HepG2 (cell line): Measurements from ENCODE around the gene ATP8A2. TPM values are rescaled to one million over a fixed set of nuclear protein-coding genes. Genes with fewer than 3 reads are reported as not detected.

Experiments
- ATAC-seq: fragments of 200-7000 bp; cut with Tn5 transposase; 3 replicates; pipeline ENCODE4 v1.9.1; 2020; ENCODE audit warnings: mild to moderate bottlenecking, moderate library complexity
- BruUV-seq: library from RNA; stranded (reverse); fragments of 400-500 nt; replicated peaks from 2 replicates; lab custom pipeline; 2021; lab: Mats Ljungman, UMichigan
- CTCF ChIA-PET: fragments of 300-600 bp; formaldehyde crosslinking; extraction: SDS; loops from one replicate; lab custom pipeline; 2021; ENCODE audit warnings: low total read pairs, inconsistent platforms, low intra/inter-chr PET ratio; lab: Yijun Ruan, JAX
- POLR2A ChIA-PET: fragments of 350-600 bp; sonication (Branson Sonifier 250); formaldehyde crosslinking; loops from one replicate; lab custom pipeline; 2020; ENCODE audit warnings: antibody characterized with exemption, inconsistent platforms; lab: Yijun Ruan, JAX
- DNase-seq: peaks from one replicate; pipeline ENCODE4 v3.0.0-alpha.2; 2015; ENCODE audit warnings: low spot score
- FAIRE-seq: peaks from 3 replicates; lab custom pipeline; 2011; peaks lifted over from hg19 to GRCh38; lab: Jason Lieb, UNC
- H2AFZ ChIP-seq: one replicate; pipeline ENCODE4 v1.6.1; 2011; ENCODE audit warnings: low read length, inconsistent platforms
- H3K27ac ChIP-seq: fragments of 300-600 bp; 3 replicates; pipeline ENCODE4 v1.8.0; 2011; ENCODE audit warnings: mixed run types, mild to moderate bottlenecking, mixed read lengths, low read length, inconsistent platforms; ENCODE audit not compliant: insufficient read depth; ENCODE audit errors: extremely low read length
- H3K27me3 ChIP-seq, 2 experiments: fragments of 200-600 bp in 1 of 2; 2 replicates in 1 of 2; 3 replicates in 1 of 2; pipeline versions ENCODE4 v1.6.0 to v1.8.0; 2011; ENCODE audit warnings: low read length in 2 of 2, mild to moderate bottlenecking in 2 of 2, moderate library complexity in 2 of 2, inconsistent platforms in 1 of 2; ENCODE audit not compliant: insufficient read depth in 2 of 2, control insufficient read depth in 1 of 2
- H3K36me3 ChIP-seq, 2 experiments: fragments of 200-600 bp in 1 of 2; replicated peaks in 1 of 2; 2 replicates in 1 of 2; 3 replicates in 1 of 2; pipeline versions ENCODE4 v1.5.1 to v1.8.0; 2011; ENCODE audit warnings: low read length in 2 of 2, inconsistent platforms in 1 of 2; ENCODE audit not compliant: insufficient read depth in 2 of 2, control insufficient read depth in 1 of 2
- H3K4me1 ChIP-seq: 2 replicates; pipeline ENCODE4 v1.5.1; 2012; ENCODE audit warnings: low read length, inconsistent platforms; ENCODE audit not compliant: insufficient read depth
- H3K4me2 ChIP-seq: 2 replicates; pipeline ENCODE4 v1.6.0; 2011; ENCODE audit warnings: low read depth, low read length, inconsistent platforms
- H3K4me3 ChIP-seq, 3 experiments: fragments of 200-600 bp in 1 of 3; sonication (generic), shearing (Covaris generic) in 1 of 3; replicated peaks in 1 of 3; 2 replicates each; pipeline ENCODE4 v1.5.1; 2011 to 2016; ENCODE audit warnings: low read length in 3 of 3, inconsistent platforms in 2 of 3, low read depth in 2 of 3, mild to moderate bottlenecking in 2 of 3, control low read depth in 1 of 3, mixed read lengths in 1 of 3; ENCODE audit not compliant: insufficient read depth in 1 of 3
- H3K79me2 ChIP-seq: one replicate; pipeline ENCODE4 v1.6.1; 2011; ENCODE audit warnings: low read length, inconsistent platforms; ENCODE audit not compliant: insufficient read depth
- H3K9ac ChIP-seq: 2 replicates; pipeline ENCODE4 v1.6.0; 2011; ENCODE audit warnings: mild to moderate bottlenecking, low read depth, low read length, inconsistent platforms; ENCODE audit not compliant: insufficient read depth
- H3K9me3 ChIP-seq: 2 replicates; pipeline ENCODE4 v1.5.1; 2012; ENCODE audit warnings: mild to moderate bottlenecking, low read length
- H4K20me1 ChIP-seq: 2 replicates; pipeline ENCODE4 v1.6.0; 2011; ENCODE audit warnings: inconsistent platforms, mild to moderate bottlenecking, low read length, moderate library complexity; ENCODE audit not compliant: insufficient read depth
- ASH2L ChIP-seq: fragments of 300-600, 200-600 bp; sonication (generic); IDR thresholded peaks from 2 replicates; pipeline ENCODE4 v1.7.0; 2017; ENCODE audit warnings: low read depth, mild to moderate bottlenecking, moderate library complexity, mixed read lengths, low read length; ENCODE audit not compliant: insufficient read length
- BCLAF1 ChIP-seq: fragments of 450-650 bp; IDR thresholded peaks from 2 replicates; pipeline ENCODE4 v1.6.1; 2017; ENCODE audit warnings: mild to moderate bottlenecking
- CREBL2 ChIP-seq: sonication (generic); formaldehyde crosslinking; IDR thresholded peaks from 2 replicates; pipeline ENCODE4 v1.8.1; 2023; ENCODE audit warnings: missing genetic modification reagents, mild to moderate bottlenecking, borderline replicate concordance
- CTCF ChIP-seq: sonication (generic); formaldehyde crosslinking; IDR thresholded peaks from 2 replicates; pipeline ENCODE4 v1.5.0; 2020; ENCODE audit warnings: mild to moderate bottlenecking, missing genetic modification reagents, moderate library complexity
- GFI1 ChIP-seq: sonication (generic); formaldehyde crosslinking; IDR thresholded peaks from 2 replicates; pipeline ENCODE4 v1.5.0; 2020; ENCODE audit warnings: missing genetic modification reagents, mild to moderate bottlenecking, borderline replicate concordance
- HNRNPUL1 ChIP-seq: fragments of 200-400 bp; formaldehyde crosslinking; IDR thresholded peaks from 2 replicates; pipeline ENCODE4 v1.6.1; 2017; ENCODE audit warnings: low read depth, mild to moderate bottlenecking, low read length, moderate library complexity
- IKZF1 ChIP-seq: fragments of 450-650 bp; IDR thresholded peaks from 2 replicates; pipeline ENCODE4 v1.7.1; 2016
- KAT8 ChIP-seq: IDR thresholded peaks from 2 replicates; pipeline ENCODE4 v1.6.1; 2016; ENCODE audit warnings: missing genetic modification reagents, missing compliant biosample characterization
- KLF12 ChIP-seq: sonication (generic); formaldehyde crosslinking; IDR thresholded peaks from 2 replicates; pipeline ENCODE4 v1.4.0; 2020; ENCODE audit warnings: missing genetic modification reagents, borderline replicate concordance
- RERE ChIP-seq: IDR thresholded peaks from 2 replicates; pipeline ENCODE4 v1.6.1; 2016; ENCODE audit warnings: low read depth, missing genetic modification reagents, missing compliant biosample characterization
- WGBS: methylation state at CpG from one replicate; pipeline ENCODE4 v1.1.6; 2017; ENCODE audit warnings: low lambda C conversion rate; 5-methylcytosine and 5-hydroxymethylcytosine counted together
- in situ Hi-C: cut with HindIII; loops from 2 replicates; pipeline ENCODE4 v1.10.0; 2017; ENCODE audit warnings: low pct_unique_long_range_greater_than_20kb; ENCODE audit not compliant: extremely low pct_ligation_motif_present
- intact Hi-C: fragments of 100-400 bp; cut with micrococcal nuclease; formaldehyde crosslinking; loops from one replicate; pipeline ENCODE4 v1.10.0; 2022; ENCODE audit not compliant: unreplicated experiment
- polyA plus RNA-seq, 8 experiments: library from polyadenylated mRNA; depleted of rRNA in 3 of 8; stranded (reverse) in 7 of 8; unstranded in 1 of 8; fragments of >200 nt; fragmentation: Illumina TruSeq in 4 of 8; extraction: Trizol in 4 of 8; gene quantifications; 2 replicates each; pipeline versions ENCODE4 v1.2.1 to v1.2.3, GENCODE V29; 2011 to 2016; ENCODE audit warnings: low read depth in 4 of 8, missing spikeins in 1 of 8, mixed read lengths in 1 of 8; ENCODE audit not compliant: insufficient read depth in 1 of 8
- total RNA-seq, 5 experiments: library from RNA; depleted of rRNA; stranded (reverse); fragments of >200 nt; fragmentation: Illumina TruSeq; extraction: Trizol; gene quantifications; 2 replicates each; pipeline ENCODE4 v1.2.3, GENCODE V29; 2016; ENCODE audit warnings: low read depth in 1 of 5

ATP8A2 gene
- total and polyA plus RNA-seq, 2 of the 13 experiments (the other 11 are each of a cell fraction or from before 2014, with no cell fraction given): 0.09 TPM; not detected in 1

- POLR2A ChIA-PET: no interaction called here
- no peaks in the 10 kb centered on the region for H3K36me3 ChIP-seq
- 7% methylated on average over 9 of the region's 9 CpGs for WGBS
- in situ Hi-C loops: no loop called here
- H2AFZ ChIP-seq: no peak overlapping the region
- BruUV-seq: no TSS peak
- ATAC-seq: no peak
- H3K9ac ChIP-seq: no peak overlapping the region
- CTCF ChIA-PET: no interaction called here
- H3K4me2 ChIP-seq: no peak overlapping the region
- H3K27me3 ChIP-seq: peaks cover 0 to 9% of the 10 kb centered on the region in 2 experiments; a peak in 2 of 5 replicates
- intact Hi-C loops: no loop called here
- no peaks in the 10 kb centered on the region for H4K20me1 ChIP-seq
- no peak overlapping the region for H3K27ac ChIP-seq
- no peaks in the 10 kb centered on the region for H3K9me3 ChIP-seq
- no peak overlapping the region for H3K4me3 ChIP-seq
- H3K4me1 ChIP-seq: no peaks in the 10 kb centered on the region
- no peak for DNase-seq
- no peaks in the 10 kb centered on the region for H3K79me2 ChIP-seq
- FAIRE-seq: no peak
- TF ChIP-seq KLF12 (no peak), HNRNPUL1 (no peak), RERE (CRISPR knock-in tag) (no peak), ASH2L (no peak), CTCF (CRISPR knock-in tag) (no peak), KAT8 (CRISPR knock-in tag) (no peak), CREBL2 (CRISPR knock-in tag) (no peak), BCLAF1 (no peak), GFI1 (CRISPR knock-in tag) (no peak), IKZF1 (no peak)
Observed at GRCh38 chr13:25490236-25490635, 118.5 kb downstream of the ATP8A2 start.
